Measurements from ENCODE around the gene ECE1.

ECE1 gene

DNA sequence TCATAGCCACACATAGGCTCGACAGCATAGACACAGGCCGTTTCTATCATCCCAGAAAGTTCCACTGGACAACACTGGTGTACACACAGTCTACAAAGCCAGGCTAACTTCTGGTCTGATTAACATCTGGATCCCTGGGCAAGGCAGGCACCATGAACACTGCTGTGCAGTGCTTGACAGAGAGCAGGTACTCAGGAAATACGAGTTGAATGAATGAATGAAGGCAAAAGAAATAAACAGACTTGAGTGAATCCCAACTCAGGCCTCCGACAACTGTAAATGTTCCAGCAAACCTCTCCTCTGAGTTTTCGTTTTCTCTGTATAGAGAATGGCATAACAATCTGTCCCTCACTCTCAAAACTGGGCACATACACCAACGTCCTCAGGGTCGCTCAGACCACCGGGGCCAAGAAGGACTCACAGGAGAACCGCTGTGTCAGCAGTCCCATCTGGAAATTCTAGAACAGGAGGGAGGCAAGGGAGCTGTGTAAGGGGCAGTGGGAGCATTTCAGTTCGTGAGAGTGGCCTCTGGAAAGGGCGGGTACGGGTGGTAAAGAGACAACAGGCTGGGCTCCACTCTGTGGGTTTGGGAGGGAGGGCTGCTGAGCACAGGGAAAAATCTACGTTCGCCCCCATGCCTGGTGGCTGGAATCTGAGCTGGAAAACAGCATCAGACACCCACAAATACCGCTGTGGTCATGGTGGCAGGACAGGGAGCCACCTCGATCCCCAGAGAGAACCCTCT lies 15.1 kb upstream of the ECE1 start:
- peaks cover 84% of the 10 kb centered on the region for H3K4me1 Mint-ChIP-seq
- peaks cover 0 to under 1% of the 10 kb centered on the region in 2 donors for H3K9me3 Mint-ChIP-seq

DNA sequence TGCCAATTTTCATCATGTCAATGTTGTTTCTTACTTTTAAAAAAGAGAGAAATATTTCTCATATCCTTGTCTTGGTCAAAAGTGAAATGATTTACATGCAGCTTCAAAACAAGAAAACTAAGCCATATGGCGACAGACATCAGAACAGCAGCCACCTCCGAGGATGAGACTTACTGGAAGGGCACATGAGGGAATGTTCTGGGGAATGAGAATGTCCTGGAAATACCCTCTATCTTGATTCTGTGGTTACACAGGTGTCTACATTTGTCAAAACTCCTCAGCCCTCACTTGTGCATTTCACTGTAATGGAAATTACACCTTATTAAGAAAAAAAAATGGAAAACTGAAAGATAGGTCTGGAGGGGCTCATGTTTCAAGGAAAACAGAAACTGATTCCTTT lies 14.2 kb upstream of the ECE1 start:
- Mint-ChIP-seq H3K4me3 (no peak overlapping the region), H3K9me3 (no peaks in the 10 kb centered on the region), H3K27me3 (no peaks in the 10 kb centered on the region), H3K27ac (peak overlapping the region in 1 of 2 donors; percentile 71), H3K4me1 (peaks cover 84% of the 10 kb centered on the region)
- ATAC-seq = no peak
- no peak for DNase-seq

More for the DNA sequence above, 15.1 kb upstream of the ECE1 start:
- Mint-ChIP-seq H3K4me3 (peak overlapping the region in 1 of 2 donors; percentile 31), H3K27me3 (no peaks in the 10 kb centered on the region), H3K27ac (peak overlapping the region in 1 of 2 donors; percentile 27)
- no peak for DNase-seq
- no peak for ATAC-seq

DNA sequence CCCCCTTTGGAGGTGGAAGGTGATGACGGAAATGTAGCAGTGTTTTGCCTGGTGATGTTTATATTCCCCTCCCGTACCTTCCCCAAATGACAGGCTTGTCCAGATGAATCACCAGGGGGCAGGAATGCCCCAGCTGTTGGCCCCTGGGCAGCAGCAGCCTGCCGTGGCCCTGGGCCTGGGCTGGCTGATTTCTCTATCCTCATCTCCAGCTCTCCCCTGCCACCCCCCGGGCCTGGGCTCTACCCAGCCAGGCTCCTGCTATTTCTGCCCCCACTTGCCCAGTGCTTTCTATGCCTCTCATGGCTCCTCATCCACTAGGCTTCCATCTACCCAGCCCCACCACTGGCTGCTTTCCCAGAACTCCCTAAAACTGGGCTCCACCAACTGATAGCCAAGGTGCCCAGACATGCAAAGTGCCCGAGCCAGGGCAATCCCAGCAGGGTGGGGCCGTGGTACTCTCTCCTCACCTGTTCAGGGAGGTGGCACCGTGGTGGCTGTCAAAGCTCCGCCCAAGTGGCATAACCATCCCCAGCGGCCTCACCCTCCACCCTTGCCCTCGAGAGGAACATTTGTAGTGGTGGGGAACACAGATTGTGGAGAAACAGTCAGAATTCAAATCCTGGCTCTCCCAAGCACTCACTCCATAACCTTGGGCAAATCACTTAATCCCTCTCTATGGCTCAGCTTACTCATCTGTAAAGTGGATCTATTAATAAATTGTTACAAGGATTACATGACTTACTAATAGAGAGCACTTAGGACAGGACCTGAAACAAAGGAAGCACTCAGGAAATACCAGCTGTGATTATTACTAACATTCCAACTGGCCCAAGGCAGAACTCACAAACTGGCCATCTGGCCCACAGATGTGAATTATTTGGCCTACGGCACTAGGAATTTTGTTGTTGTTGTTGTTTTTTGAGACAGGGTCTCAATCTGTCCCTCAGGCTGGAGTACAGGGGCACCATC lies 12.8 kb upstream of the ECE1 start:
- no peak overlapping the region for H3K4me3 Mint-ChIP-seq
- no peak for DNase-seq
- H3K27ac Mint-ChIP-seq = peak overlapping the region; percentile 57 to 59
- no peaks in the 10 kb centered on the region for H3K9me3 Mint-ChIP-seq
- no peaks in the 10 kb centered on the region for H3K27me3 Mint-ChIP-seq
- no peak for ATAC-seq
- peaks cover 84% of the 10 kb centered on the region for H3K4me1 Mint-ChIP-seq

DNA sequence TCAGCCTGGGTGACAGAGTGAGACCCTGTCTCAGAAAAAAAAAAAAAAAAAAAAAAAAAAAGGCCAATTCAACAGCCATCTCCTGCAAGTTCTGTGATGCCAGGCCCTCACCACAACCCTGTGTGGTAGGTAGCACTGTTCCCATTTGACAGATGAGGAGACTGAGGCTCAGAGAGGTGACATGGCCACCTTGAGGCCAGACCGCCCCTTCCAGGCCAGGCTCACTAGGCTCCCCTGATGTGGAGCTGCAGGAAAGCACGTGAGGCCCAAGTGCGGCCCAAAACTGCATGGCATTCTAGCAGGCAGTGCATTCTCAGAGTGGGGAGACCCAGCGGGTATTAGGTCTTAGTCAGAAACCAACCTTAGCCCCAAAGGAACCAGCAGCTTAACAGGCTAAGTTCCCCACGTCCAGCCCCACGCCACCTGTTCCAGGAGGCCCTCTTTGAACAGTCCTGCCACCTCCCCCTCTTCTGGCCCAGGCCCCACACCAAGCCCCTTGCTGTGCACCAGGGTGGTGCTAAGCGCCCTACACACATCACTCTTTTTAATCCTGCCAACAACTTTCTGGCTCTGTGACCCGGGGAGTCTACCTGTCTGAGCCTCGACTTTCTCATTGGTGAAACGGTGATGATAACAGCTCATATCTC lies 11.7 kb upstream of the ECE1 start:
- Mint-ChIP-seq H3K4me1 (peaks cover 84% of the 10 kb centered on the region), H3K27me3 (no peaks in the 10 kb centered on the region), H3K27ac (no peak overlapping the region), H3K9me3 (no peaks in the 10 kb centered on the region), H3K4me3 (no peak overlapping the region)
- DNase-seq = no peak
- no peak for ATAC-seq

DNA sequence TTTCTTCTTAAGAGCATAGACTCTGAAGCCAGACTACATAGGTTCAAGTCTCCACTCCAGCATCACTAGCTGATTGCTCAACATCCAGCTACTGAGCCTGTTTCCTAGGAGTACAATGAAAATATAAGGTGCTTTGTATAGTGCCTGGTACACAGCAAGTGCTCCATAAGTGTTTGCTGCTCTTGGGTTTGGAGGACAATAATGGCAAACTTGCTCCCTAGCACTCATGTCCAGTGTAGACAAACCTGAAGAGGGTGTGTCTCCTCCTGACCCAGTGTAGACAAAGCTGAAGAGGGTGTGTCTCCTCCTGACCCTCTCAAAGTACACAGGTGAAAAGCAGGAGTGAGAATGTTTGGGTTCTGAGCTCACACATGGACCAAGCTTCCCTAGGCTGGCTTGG lies 10.5 kb upstream of the ECE1 start:
- DNase-seq = no peak
- Mint-ChIP-seq H3K27me3 (no peaks in the 10 kb centered on the region), H3K4me1 (peaks cover 85% of the 10 kb centered on the region), H3K4me3 (no peak overlapping the region), H3K9me3 (no peaks in the 10 kb centered on the region), H3K27ac (peak overlapping the region in 1 of 2 donors; percentile 13)
- ATAC-seq = no peak

DNA sequence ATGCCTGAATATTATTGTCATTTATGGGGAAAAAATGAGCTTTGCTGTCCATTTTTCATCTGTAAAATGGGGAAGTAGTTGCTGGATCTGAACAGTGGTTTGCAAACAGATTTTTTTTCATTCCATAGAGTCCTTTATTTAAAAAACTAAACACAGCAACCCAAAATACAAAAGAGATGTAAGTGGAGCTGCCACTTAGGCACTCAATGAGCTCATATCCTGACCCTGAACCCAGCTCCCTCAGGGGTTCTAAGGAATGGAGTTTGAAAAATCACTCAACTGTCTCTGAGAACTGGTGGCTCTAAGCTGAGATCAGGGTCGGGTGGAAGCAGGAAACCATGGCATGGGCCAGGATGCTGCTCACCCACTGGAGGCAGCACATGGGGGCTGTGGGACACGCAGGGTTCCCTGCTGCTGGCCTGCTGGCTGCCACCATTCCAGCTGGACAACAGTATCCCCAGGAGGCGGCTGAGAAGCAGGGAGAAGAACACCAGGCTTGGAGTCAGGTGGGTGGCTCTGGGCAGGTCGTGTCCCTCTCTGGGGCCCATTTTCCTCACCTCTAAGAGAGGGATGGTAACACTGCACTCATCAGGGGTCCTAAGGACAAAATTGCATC lies 9.6 kb upstream of the ECE1 start:
- H3K4me3 Mint-ChIP-seq = no peak overlapping the region
- ATAC-seq (no peak), DNase-seq (no peak)
- no peak overlapping the region for H3K27ac Mint-ChIP-seq
- H3K27me3 Mint-ChIP-seq = no peaks in the 10 kb centered on the region
- peaks cover 85% of the 10 kb centered on the region for H3K4me1 Mint-ChIP-seq
- no peaks in the 10 kb centered on the region for H3K9me3 Mint-ChIP-seq

DNA sequence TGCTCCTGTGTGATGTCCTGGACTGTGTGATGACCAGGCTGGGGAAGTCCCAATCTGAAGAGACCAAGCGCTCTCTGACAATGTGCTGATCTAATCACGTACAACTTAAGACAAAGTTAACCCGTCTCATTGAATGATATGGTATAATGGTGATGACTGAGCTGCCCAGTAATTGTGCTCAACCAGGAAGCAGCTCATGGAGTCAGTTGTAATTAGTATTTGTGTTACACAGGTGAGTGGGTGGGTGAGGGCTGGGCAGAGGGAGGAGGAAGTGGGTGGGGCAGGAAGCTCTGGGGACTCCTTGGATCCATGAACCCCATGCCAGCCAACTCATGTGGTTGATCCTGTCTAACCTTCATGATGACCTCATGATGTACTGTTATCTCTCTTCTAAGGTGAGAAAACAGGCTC lies 8.7 kb upstream of the ECE1 start:
- H3K9me3 Mint-ChIP-seq = no peaks in the 10 kb centered on the region
- H3K27ac Mint-ChIP-seq = peak overlapping the region; percentile 13 to 87
- peaks cover 87% of the 10 kb centered on the region for H3K4me1 Mint-ChIP-seq
- H3K4me3 Mint-ChIP-seq = peak overlapping the region in 1 of 2 donors; percentile 32
- ATAC-seq (no peak), DNase-seq (no peak)
- H3K27me3 Mint-ChIP-seq = no peaks in the 10 kb centered on the region

DNA sequence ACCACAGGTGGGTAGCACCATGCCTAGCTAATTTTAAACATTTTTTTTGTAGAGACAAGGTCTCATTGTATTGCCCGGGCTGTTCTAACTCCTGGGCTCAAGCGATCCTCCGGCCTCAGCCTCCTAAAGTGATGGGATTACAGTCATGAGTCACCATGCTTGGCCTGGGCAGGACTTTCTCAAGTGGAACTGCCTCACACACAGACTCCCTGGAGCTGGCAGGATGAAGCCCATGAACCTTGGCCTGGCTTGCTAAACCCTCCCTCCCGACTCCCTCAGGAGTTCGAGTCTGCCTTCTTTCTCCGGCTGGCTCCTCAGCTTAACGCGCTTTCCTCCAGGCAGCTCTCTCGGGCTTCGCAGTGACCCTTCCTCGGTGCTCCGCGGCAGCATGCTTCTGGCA lies 7.7 kb upstream of the ECE1 start:
- no peak overlapping the region for H3K4me3 Mint-ChIP-seq
- peaks cover 94% of the 10 kb centered on the region for H3K4me1 Mint-ChIP-seq
- no peak for ATAC-seq
- no peaks in the 10 kb centered on the region for H3K27me3 Mint-ChIP-seq
- DNase-seq = no peak
- no peaks in the 10 kb centered on the region for H3K9me3 Mint-ChIP-seq
- no peak overlapping the region for H3K27ac Mint-ChIP-seq

DNA sequence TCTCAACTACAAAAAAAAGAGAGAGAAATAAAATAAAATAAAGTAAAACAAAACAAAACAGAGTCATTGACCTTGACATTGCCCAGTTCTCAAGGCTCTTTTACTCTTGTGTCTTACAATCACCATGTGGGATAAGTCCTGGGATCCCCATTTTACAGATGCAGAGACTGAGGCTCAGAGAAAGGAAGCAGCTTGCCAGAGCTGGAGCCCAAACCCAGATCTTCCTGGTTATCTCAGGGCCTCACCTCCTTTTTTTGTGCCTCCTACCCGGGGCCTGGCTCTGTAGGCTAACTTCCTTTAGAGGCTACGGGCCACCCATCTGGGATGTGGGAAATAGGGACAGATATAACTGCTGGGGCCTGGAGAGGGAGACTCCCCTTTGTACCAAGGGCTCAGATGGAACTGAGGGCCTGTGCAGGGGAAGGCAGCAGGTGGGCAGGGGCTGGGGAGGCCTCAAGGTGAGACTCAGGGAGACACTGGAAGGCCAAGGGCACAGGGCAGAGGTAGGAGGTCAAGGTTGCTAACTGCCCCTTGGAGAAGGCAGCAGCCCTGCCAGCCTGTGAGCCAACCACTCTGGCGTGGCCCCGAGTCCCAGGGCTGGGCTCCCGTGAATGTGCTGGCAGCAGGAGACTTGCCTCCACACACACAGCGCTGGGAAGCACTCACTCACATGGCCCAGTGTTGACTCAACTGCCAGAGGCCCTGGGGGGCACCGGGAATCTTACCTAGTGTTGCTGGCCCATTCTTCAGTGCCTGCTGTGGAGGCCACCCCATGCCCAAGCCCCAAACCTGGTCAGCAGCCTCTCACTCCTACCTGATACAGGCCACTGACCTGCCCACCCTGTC lies 6.5 kb upstream of the ECE1 start:
- peak overlapping the region; percentile 91 to 94 for H3K27ac Mint-ChIP-seq
- H3K27me3 Mint-ChIP-seq = no peaks in the 10 kb centered on the region
- no peak for DNase-seq
- no peak for ATAC-seq
- H3K9me3 Mint-ChIP-seq = no peaks in the 10 kb centered on the region
- H3K4me3 Mint-ChIP-seq = peak overlapping the region in 1 of 2 donors; percentile 10
- H3K4me1 Mint-ChIP-seq = peaks cover 94% of the 10 kb centered on the region

DNA sequence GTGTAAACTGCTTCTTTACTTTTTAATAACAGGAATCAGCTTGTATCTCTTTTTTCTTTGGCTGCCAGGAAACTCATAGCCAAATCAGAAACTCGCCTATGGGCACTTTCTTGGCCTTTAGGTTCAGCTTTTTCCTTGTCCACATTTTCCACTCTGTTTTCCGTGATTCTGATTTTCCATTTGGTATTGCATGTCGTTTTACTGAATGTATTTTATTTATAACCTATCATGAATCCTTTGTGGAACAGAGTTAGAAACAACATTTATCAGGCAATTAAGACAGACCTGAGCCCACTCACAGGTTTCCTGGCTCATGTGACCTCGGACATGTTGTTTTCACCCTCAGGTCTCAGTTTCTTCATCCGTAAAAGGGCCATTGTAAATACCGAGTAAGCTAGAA lies 5.3 kb upstream of the ECE1 start:
- peak overlapping the region in 1 of 2 donors; percentile 55 for H3K27ac Mint-ChIP-seq
- H3K27me3 Mint-ChIP-seq = no peaks in the 10 kb centered on the region
- peak overlapping the region; percentile 4 to 6 for H3K4me3 Mint-ChIP-seq
- no peak for ATAC-seq
- H3K9me3 Mint-ChIP-seq = no peaks in the 10 kb centered on the region
- peaks cover 99% of the 10 kb centered on the region for H3K4me1 Mint-ChIP-seq
- no peak for DNase-seq

DNA sequence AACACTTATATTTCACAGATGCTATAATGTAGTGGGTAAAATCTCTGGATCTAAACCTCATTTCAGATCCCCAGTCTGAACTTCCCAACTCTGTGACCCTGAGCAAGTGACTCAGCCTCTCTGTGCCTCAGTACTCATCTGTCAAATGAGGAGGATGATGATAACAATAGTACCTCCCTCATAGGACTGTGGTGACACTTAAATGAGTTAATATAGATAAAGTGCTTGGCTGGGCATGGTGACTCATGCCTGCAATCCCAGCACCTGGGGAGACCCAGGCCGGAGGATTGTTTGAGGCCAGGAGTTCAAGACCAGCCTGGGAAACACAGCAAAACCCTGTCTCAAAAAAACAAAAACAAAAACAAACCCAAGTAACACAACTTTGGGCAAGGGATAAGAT lies 4.7 kb upstream of the ECE1 start:
- Mint-ChIP-seq H3K4me1 (peaks cover 95% of the 10 kb centered on the region), H3K9me3 (no peaks in the 10 kb centered on the region)
- peak; percentile 52 to 70 for DNase-seq

DNA sequence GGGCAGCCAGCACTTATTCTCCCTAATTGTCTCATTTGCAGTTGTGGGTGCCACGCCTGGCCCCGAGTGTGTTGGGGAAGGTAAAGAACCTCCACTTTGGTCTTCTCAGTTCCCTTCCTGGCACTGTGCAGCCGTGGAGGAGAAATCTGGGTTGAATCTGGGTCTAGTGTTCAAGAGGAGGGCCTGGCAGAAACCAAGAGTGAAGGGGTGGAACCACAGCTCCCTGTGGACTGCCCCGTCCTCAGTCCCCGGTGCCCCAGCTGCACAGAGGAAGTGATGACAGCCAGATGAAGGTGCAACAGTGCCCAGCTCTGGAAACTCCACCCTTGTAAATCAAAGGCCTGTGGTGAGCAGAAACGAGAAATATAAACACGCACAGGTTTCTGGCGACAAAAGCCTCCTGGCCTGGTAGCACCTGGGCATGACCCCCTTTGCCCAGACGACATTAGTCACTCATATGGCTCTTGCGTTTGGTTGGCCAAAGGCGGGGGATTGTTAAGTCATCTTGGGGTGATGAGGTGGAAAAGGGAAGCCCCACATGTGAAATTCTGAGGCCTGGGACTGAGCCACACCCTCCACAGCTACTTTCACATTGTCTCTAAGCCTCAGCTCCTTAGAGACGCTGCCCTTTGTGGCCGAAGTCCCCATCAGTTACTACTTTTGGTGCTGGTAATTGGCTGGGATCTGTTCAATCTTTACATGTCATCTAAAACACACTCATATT lies 4.2 kb upstream of the ECE1 start:
- H3K9me3 Mint-ChIP-seq = no peaks in the 10 kb centered on the region
- peak; percentile 92 to 97 for DNase-seq
- peak overlapping the region; percentile 97 to 99 for H3K27ac Mint-ChIP-seq
- ATAC-seq = peak; percentile 80
- H3K4me1 Mint-ChIP-seq = peaks cover 94% of the 10 kb centered on the region
- no peaks in the 10 kb centered on the region for H3K27me3 Mint-ChIP-seq
- H3K4me3 Mint-ChIP-seq = peak overlapping the region; percentile 78 to 88

More for the DNA sequence above, 4.7 kb upstream of the ECE1 start:
- H3K27ac Mint-ChIP-seq = peak overlapping the region; percentile 94 to 97
- peak; percentile 61 for ATAC-seq
- H3K4me3 Mint-ChIP-seq = peak overlapping the region; percentile 77 to 78
- H3K27me3 Mint-ChIP-seq = no peaks in the 10 kb centered on the region

DNA sequence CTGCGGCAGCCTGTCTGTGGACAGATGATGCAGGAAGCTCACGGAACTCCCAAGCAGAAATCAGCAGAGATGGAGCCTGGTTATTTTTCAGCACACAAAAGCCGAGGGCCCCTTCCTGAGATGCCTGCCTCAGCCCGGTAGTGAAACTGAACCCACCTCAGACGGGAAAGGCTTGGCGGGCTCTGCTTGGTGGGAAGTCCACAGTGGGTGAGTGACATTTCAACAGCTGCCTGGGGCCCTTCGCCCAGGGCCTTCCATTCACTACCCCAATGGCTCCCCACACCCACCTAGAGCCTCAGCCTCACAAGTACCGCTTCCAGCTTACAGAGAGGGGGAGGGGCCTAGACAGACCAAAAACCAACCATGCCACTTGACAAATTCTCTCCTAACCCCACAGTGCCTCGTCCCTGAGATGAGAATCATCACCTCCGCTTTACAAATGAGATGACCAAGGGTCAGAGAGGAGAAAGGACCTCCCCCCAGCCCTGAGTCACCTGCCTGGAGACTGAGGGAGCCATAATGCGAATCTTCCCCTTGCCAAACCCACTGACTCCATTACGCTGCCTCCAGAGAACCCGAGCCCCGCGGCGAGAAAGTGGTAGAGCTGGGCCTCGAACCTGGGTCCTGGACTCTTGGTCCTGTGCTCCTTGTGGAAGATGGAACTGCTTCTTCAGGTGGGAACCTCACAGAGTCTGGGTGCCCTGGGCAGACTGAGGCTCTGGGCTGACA lies 3.4 kb upstream of the ECE1 start:
- peak overlapping the region; percentile 78 to 88 for H3K4me3 Mint-ChIP-seq
- H3K27me3 Mint-ChIP-seq = no peaks in the 10 kb centered on the region
- H3K9me3 Mint-ChIP-seq = no peaks in the 10 kb centered on the region
- peak overlapping the region; percentile 93 to 99 for H3K27ac Mint-ChIP-seq
- ATAC-seq (peak; percentile 72), DNase-seq (peak; percentile 87 to 95)
- peaks cover 94% of the 10 kb centered on the region for H3K4me1 Mint-ChIP-seq

All from stimulated activated naive CD8-positive, alpha-beta T cell treated with anti-CD3 and anti-CD28 coated beads, Interleukin-15, amount 100 ng/mL, for 72 hours (primary cell).